Suppressor macrophage treated with lipopolysaccharide for 1 hour (primary cell): Measurements from ENCODE around the gene MYH7B.

ENCODE experiments used
- DNase-seq, 3 donors: peaks; one replicate each; pipeline ENCODE4 v3.0.0-alpha.2; 2020 to 2022

MYH7B gene

DNA sequence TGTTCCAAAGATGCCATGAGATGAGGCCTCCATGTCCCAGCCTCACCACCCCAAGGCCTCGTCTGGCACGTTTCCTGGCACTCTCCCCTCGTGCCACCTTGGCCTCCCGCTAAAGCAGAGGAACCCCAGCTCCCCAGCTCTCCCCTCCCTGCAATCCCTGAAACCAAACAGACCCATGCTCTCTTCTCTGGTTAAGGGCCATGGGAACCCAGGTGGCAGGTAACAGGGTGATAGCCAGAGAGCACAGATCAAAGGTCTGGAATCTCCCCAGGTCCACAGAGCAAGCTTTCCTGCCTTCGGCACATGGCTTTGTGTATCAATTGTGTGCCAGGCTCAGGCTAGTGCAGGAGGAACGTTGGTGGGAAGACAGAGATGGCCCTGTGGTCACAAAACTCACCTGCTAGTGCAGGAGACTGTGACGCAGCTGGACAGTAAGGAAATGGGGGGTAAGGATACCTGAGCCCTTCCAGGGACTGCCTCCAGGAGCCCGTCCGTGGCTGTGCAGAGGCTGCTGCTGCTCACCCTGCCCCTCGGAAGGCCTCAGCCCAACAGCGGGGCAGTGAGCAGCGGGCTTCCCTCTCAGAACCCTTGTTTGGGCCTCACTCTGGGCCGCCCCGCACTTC is 39.0 kb downstream of the MYH7B start:
- no peak for DNase-seq

DNA sequence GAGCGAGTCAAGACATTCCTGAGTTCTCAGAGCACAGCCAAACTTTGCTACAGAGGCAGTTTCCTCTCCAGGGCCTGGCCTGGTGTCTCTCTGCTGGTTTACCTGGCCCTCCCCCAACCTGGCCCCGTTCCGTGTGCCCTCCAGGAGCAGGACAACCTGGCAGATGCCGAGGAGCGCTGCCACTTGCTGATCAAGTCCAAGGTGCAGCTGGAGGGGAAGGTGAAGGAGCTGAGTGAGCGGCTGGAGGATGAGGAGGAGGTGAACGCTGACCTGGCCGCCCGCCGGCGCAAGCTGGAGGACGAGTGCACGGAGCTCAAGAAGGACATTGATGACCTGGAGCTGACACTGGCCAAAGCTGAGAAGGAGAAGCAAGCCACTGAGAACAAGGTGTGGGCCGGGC is 39.5 kb downstream of the MYH7B start:
- no peak for DNase-seq

DNA sequence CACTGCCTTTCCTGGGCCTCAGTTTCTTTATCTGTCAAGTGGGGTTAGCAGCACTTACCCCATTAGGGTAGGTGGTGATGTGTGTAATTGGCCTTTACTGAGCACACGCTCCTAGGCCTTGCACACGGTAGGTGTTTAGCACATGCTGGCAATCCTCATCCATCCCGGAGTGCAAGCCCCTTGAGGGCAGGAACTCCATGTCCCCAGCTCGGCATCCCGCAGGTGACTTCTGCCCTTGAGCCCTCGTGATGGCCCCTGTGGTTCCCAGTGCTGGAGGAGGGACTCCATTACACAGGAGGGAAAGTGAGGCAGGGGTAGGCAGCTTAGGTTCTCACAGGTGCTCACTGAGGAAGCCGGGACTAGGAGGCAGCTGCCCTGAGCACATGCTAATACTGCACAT is 40.0 kb downstream of the MYH7B start:
- no peak for DNase-seq

DNA sequence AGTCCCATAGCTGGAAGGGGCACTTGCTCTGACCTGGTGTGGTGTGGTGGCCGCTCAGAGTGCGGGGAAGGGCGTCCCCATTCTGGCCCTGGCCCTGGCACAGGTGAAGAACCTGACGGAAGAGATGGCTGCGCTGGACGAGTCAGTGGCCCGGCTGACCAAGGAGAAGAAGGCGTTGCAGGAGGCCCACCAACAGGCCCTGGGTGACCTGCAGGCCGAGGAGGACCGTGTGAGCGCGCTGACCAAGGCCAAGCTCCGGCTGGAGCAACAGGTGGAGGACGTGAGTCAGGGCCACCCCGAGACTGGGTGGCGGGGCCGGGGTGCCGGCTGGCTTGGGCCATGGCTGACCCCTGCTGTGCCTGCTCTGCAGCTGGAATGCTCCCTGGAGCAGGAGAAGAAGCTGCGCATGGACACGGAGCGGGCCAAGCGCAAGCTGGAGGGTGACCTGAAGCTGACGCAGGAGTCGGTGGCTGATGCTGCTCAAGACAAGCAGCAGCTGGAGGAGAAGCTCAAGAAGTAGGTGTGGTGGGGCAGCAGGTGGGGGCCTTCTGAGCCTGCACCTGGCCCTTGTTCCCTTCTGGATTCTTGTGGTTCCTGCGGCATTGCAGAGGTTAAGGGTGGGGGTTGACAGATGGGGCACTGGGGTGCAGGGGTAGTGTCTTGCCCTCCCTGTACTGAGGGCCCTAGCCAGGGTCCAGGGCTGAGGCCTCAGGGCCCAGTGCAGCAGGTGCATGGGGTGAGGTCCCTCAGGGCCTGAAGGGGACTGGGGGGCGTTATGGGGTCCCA is 40.8 kb downstream of the MYH7B start:
- no peak for DNase-seq

DNA sequence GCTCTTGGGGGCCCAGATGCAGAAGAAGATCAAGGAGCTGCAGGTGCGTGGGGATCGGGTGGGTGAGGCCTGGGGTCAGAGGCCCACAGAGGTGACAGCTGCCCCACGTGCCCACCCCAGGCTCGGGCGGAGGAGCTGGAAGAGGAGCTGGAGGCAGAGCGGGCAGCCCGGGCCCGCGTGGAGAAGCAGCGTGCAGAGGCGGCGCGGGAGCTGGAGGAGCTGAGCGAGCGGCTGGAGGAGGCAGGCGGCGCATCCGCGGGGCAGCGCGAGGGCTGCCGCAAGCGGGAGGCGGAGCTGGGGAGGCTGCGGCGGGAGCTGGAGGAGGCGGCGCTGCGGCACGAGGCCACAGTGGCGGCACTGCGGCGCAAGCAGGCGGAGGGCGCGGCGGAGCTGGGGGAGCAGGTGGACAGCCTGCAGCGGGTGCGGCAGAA is 41.5 kb downstream of the MYH7B start:
- DNase-seq = no peak

DNA sequence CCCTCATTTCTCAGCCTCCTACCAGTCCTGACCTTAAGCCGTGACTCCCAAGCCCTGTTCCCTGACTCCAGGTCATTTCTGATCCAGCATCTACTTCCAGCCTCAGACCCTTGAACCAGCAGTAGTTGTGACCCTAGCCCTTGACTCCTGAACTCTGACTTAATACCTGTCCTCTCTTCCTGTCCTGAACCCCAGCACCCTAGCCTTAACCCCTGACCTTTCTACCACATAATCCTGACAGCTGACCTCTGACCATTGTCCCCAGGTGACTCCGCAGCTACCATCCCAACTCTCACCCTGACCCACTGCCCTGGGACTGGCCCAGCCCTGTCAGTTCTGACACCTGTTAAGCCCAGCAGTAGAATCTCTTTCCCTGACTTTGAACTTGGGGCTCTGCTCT is 42.1 kb downstream of the MYH7B start:
- no peak for DNase-seq

DNA sequence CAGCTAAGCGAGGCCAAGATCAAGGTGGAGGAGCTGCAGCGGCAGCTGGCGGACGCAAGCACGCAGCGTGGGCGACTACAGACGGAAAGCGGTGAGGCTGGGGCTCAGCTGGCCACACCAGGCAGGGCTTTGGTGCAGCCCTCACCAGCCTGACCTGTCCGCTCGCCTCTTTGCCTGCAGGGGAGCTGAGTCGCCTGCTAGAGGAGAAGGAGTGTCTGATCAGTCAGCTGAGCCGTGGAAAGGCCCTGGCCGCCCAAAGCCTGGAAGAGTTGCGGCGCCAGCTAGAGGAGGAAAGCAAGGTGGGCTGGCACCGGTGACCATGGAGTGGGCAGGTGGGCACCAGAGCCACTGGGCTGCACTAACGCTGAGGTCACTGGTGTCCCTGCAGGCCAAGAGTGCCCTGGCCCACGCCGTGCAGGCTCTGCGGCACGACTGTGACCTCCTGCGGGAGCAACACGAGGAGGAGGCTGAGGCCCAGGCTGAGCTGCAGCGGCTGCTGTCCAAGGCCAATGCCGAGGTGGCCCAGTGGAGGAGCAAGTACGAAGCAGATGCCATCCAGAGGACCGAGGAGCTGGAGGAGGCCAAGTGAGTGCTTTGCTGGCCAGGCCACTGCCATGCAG is 42.8 kb downstream of the MYH7B start:
- DNase-seq = no peak

DNA sequence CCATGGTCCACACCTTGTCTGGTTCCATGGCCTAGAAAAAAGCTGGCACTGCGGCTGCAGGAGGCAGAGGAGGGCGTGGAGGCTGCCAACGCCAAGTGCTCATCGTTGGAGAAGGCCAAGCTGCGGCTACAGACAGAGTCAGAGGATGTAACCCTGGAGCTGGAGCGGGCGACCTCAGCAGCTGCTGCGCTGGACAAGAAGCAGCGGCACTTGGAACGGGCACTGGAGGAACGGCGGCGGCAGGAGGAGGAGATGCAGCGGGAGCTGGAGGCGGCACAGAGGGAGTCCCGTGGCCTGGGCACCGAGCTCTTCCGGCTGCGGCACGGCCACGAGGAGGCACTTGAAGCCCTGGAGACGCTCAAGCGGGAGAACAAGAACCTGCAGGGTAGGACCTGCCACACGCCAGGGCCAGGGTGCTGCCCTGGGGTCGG is 43.4 kb downstream of the MYH7B start:
- DNase-seq = no peak

DNA sequence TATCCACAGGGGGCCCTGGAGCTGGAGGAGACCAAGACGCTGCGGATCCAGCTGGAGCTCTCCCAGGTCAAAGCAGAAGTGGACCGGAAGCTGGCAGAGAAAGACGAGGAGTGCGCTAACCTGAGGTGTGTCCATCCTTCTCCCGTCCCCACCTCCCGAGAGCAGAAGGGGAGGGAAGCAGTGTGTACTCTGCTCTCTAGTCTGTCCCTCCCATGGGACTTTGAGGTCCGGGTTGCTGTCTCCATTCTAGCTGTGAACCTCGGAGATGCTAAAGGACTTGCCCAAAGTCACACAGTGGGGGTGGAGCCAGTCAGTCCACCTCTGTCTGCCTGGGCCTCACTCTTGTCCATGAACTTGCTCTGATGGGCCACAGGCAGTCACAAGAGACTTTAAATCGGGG is 44.1 kb downstream of the MYH7B start:
- DNase-seq = no peak

DNA sequence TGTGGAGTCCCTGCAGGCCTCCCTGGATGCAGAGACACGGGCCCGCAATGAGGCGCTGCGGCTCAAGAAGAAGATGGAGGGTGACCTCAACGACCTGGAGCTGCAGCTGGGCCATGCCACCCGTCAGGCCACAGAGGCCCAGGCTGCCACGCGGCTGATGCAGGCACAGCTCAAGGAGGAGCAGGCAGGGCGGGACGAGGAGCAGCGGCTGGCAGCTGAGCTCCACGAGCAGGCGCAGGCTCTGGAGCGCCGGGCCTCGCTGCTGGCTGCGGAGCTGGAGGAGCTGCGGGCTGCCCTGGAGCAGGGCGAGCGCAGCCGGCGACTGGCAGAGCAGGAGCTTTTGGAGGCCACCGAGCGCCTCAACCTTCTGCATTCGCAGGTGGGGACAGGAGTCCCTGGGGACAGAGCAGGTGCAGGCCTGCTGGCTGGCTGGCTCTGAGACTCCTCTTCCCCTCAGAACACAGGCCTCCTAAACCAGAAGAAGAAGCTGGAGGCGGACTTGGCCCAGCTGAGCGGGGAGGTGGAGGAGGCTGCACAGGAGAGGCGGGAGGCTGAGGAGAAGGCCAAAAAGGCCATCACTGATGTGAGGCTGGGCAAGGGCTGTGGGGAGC is 44.7 kb downstream of the MYH7B start:
- DNase-seq = no peak

DNA sequence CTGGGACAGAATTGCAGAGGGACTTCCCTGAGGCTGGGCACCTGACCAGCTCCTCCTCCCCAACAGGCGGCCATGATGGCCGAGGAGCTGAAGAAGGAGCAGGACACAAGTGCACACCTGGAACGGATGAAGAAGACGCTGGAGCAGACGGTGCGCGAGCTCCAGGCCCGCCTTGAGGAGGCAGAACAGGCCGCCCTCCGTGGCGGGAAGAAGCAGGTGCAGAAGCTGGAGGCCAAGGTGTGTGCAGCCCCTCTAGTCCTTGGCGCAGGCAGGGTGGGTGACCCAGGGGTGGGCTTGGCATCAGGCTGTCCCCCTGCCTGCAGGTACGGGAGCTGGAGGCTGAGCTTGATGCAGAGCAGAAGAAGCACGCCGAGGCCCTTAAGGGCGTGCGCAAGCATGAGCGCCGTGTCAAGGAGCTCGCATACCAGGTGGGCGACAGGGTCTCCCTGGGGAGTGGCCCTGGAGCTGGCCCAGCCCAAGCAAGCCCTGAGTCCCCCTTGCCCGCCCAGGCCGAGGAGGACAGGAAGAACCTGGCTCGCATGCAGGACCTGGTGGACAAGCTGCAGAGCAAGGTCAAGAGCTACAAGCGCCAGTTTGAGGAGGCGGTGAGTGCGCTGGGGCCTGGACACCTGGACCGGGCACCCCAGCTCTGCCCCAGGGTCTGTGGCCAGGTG is 45.4 kb downstream of the MYH7B start:
- no peak for DNase-seq

DNA sequence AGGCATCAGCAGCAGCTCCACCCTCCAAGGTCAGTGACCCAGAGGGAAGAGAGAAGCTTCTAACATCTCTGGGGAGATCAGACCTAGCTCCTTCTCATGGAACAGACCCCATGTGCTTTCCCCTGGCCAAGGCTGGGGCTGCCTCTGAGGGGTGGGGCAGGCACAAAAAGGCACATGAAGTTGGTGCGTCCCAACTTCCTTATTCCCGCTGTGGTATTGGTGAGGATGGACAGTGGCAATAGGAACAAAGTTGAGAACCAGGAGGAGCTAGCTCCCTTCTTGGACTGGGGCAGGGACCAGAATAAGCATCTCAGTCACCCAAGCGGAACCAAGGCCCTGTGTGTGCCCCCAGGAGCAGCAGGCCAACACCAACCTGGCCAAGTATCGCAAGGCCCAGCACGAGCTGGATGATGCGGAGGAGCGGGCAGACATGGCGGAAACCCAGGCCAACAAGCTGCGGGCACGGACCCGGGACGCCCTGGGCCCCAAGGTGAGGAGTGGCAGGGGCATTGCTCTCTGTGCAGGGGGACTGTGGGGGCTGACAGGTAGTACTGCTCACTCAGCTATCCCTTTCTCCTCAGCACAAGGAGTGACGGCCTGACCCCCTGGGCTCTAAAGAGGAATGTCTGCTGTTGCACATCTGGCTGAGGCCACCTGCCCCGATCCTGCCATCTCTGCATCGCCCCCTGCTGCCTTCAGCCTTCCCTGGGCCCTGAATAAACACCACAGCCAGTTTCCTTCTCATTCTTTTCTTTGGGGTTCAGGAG is 46.1 kb downstream of the MYH7B start:
- DNase-seq = no peak

DNA sequence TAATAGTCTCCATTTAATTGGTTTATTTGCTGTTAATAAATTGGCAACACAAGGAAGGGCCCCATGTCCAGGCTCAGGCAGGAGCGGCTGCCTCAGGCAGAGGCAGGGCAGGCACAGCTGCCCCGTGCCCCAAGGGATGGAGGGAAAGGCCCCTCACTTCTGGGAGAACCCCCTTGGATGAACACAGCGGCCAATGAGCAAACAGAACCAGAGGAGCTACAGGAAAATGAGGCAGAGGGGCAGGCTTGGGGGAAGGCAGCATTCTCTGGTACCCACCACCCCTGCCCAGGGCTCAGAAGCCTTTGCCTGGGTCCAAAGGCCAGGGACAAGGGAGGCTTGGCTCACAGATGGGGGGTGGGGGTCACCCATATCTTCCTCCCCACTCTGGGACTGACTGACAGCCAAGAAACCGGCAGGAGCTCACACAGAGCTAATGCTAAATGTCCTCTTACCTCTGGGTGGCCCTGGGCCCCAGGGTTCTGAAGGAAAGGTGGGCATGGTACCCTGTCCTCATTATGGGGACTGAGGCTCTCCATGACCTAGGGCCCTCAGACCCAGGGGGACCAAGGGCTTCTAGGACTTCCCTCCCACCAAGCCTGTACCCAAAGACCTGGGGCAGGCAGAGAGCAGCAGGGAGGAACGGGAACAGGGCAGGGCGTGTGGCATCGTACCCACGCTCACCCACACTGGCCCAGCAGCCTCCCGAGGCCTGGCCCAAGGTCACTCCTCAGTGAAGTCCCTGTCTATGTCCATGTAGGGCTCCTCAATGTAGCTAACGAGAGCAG is 47.0 kb downstream of the MYH7B start:
- DNase-seq = no peak

DNA sequence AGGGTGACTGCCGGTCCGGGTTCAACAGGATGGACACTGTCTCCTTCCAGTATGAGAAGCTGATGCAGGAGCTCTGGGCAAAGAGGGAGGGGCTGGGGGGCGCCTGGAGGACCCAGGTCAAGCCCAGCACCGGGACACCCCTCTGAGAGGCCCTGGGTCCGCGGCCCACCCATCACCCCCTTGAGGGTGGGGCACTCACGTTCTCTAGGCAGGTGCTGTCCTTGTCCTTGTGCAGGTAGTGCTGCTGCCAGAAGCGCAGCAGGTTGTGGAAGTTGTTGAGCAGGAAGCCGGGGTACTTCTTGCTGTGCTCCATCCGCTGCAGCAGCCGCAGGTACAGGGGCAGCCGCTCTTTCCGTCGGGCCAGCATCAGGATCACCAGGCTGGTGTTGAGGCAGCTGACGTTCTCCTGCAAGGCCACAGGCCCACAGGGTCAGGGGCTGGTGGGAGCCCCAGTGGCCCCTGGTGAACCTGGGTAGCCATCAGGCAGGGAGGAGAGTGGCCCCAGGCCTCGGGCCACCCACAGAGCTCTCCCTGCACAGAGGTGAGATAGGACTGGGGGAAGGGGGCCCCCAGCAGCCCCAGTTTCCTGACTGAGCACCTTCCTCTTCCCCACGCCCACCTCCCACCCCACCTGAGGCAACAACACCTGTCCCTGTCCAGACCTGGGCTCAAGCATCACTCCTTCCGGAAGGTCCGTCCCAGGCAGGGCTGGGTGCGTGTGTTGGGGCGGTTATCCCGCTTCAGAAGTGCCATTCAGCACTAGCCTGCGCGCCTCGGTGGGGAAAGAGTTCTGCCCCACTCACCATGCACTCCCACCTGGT is 47.8 kb downstream of the MYH7B start:
- no peak for DNase-seq

DNA sequence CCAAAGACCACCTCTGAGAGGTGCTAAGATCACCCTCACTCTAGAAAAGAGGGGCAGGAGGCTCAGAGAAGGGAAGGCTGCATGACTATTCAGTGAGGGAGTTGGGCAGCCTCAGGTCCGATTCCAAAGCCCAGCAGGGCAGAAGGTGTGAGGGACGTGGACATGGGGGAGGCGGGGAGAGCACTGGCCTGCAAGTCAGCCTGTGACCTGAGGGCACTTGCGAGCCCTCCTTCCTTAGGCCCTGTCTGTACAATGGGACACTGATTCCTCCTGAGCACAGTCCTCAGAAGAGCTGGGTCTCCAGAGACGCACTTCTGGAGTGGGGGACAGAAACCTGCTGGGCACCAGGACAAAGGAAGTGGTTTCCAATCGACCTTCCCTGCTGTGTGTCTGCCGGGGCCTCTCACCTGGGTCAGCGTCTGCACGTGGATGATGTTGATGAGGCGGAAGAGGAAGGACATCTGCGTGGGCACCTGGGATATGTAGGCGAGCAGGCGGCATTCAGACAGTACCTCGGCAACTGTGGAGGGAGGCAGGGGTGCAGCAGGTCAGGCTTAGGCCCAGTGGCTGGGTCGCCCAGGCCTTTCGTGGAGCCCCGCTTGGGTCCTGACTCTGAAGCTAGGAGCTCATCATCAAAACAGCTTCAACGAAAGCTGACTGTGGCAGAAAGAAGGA is 48.5 kb downstream of the MYH7B start:
- no peak for DNase-seq

DNA sequence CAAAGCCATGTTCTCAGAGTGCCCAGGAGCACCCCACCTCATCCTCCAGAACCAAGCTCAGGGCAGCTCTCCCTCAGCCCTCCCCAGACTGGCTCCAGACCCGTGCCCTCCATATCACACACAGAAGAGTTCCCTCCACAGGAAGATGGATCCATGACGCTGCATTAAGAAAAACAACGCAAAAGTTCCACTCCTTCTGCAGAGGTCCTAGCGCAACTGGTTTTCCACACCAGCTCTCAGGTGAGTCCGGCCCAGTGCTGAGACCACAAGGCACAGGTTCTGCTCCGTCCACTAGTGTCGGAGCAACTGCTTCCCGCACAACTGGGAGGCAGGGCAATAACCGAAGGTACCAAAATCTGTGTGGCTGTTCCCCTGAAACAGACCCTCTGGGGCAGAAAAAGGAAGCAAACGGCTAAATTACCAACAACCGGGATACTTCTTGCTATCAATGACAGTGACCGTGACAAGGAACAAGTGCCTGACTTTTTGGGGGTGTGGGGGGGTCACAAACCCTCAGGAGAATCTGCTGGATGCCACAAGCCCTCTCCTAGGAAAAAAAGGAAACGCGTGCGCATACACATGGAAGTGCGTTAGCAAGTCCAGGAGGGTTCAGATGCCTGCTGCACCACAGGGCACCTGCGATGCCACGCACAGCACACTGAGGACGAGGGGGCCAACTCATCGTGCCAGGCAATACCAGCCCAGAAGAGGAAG is 49.2 kb downstream of the MYH7B start:
- DNase-seq = no peak
